Neural progenitor cell (in vitro differentiated cells): ENCODE data around the gene CAMK1D.

Experiments
- EZH2 ChIP-seq: fragments of 200-600 bp; sonication (generic); IDR thresholded peaks from 2 replicates; pipeline ENCODE4 v1.6.1; 2017; ENCODE audit warnings: antibody characterized with exemption, mild to moderate bottlenecking, moderate library complexity
- EZH2phosphoT487 ChIP-seq: fragments of 200-600 bp; sonication (generic); IDR thresholded peaks from 2 replicates; pipeline ENCODE4 v1.6.1; 2017; ENCODE audit warnings: antibody characterized with exemption

GRCh38 chr10:12838366-12838765 is 489.0 kb downstream of the CAMK1D start:
- TF ChIP-seq EZH2phosphoT487 (no peak), EZH2 (no peak)
